Calu3 (cell line): ENCODE measurements around the gene PIEZO2. TPM values are rescaled to one million over a fixed set of nuclear protein-coding genes. Genes with fewer than 3 reads are reported as not detected.

Experiments
- BruUV-seq: library from RNA; stranded (reverse); fragments of 400-500 nt; replicated peaks from 2 replicates; lab custom pipeline; 2021; lab: Mats Ljungman, UMichigan
- CTCF ChIA-PET: fragments of 300-600 bp; sonication (Branson Sonifier 250); formaldehyde crosslinking; loops from one replicate; lab custom pipeline; 2022; ENCODE audit warnings: antibody characterized with exemption; lab: Charles Lee
- DNase-seq: peaks from one replicate; pipeline ENCODE4 v3.0.0; 2022
- H3K27ac Mint-ChIP-seq: one replicate; pipeline ENCODE4 v1.8.0; 2022; ENCODE audit warnings: mixed read lengths; ENCODE audit not compliant: unreplicated experiment
- H3K27me3 Mint-ChIP-seq: one replicate; pipeline ENCODE4 v1.8.0; 2022; ENCODE audit warnings: mixed read lengths; ENCODE audit not compliant: unreplicated experiment
- H3K36me3 Mint-ChIP-seq: one replicate; pipeline ENCODE4 v1.8.0; 2022; ENCODE audit warnings: mild to moderate bottlenecking, moderate library complexity, mixed read lengths; ENCODE audit not compliant: insufficient read depth, unreplicated experiment
- H3K4me1 Mint-ChIP-seq: one replicate; pipeline ENCODE4 v1.8.0; 2022; ENCODE audit warnings: mild to moderate bottlenecking, low read depth, mixed read lengths; ENCODE audit not compliant: unreplicated experiment
- H3K4me3 Mint-ChIP-seq: one replicate; pipeline ENCODE4 v1.8.0; 2022; ENCODE audit warnings: mild to moderate bottlenecking, low read depth, moderate library complexity, mixed read lengths; ENCODE audit not compliant: unreplicated experiment
- H3K9me3 Mint-ChIP-seq: one replicate; pipeline ENCODE4 v1.8.0; 2022; ENCODE audit warnings: low read depth, mixed read lengths; ENCODE audit not compliant: unreplicated experiment
- intact Hi-C: fragments of 100-400 bp; cut with micrococcal nuclease; formaldehyde crosslinking; loops from one replicate; pipeline ENCODE4 v1.10.0; 2022; ENCODE audit not compliant: unreplicated experiment
- total RNA-seq: library from RNA; stranded (reverse); gene quantifications from 2 replicates; pipeline ENCODE4 v1.2.3, GENCODE V29; 2022
- TF ChIP-seq, protein P1 (sequence below): fragments of 200-600 bp; IDR thresholded peaks from one replicate; pipeline ENCODE4 v1.8.0; 2022; ENCODE audit warnings: antibody characterized with exemption; ENCODE audit not compliant: unreplicated experiment

PIEZO2 gene
- total RNA-seq, 1 experiment from 2014 or later = 0.24 TPM

DNA sequence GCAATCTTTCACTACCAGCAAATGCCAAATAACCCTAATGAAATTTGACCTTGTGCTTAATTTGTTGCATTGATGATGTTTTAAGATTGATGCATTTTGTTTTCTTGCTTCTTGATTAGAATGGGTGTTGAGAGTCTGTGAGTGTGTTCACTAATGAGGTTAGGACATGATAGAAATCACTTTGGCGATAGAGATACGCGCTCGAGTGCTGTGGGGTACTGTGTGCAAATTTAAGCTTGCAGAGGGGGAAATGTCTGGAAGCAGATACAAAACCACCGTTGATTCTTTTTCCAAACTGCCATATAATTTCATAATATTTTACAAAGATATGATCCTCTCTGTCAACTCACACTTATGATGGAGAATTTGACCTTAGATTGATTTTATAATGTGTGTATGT lies 200.9 kb downstream of the PIEZO2 start:
- peaks cover 20% of the 10 kb centered on the region for H3K4me1 Mint-ChIP-seq
- no peak overlapping the region for H3K27ac Mint-ChIP-seq
- CTCF ChIA-PET = no interaction called here
- no peaks in the 10 kb centered on the region for H3K27me3 Mint-ChIP-seq
- BruUV-seq = no TSS peak
- peaks cover 8% of the 10 kb centered on the region for H3K36me3 Mint-ChIP-seq
- TF ChIP-seq, protein P1, sequence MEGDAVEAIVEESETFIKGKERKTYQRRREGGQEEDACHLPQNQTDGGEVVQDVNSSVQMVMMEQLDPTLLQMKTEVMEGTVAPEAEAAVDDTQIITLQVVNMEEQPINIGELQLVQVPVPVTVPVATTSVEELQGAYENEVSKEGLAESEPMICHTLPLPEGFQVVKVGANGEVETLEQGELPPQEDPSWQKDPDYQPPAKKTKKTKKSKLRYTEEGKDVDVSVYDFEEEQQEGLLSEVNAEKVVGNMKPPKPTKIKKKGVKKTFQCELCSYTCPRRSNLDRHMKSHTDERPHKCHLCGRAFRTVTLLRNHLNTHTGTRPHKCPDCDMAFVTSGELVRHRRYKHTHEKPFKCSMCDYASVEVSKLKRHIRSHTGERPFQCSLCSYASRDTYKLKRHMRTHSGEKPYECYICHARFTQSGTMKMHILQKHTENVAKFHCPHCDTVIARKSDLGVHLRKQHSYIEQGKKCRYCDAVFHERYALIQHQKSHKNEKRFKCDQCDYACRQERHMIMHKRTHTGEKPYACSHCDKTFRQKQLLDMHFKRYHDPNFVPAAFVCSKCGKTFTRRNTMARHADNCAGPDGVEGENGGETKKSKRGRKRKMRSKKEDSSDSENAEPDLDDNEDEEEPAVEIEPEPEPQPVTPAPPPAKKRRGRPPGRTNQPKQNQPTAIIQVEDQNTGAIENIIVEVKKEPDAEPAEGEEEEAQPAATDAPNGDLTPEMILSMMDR = no peak
- no peak for DNase-seq
- intact Hi-C loops = no loop called here
- H3K9me3 Mint-ChIP-seq = peaks cover 11% of the 10 kb centered on the region
- no peak overlapping the region for H3K4me3 Mint-ChIP-seq

DNA sequence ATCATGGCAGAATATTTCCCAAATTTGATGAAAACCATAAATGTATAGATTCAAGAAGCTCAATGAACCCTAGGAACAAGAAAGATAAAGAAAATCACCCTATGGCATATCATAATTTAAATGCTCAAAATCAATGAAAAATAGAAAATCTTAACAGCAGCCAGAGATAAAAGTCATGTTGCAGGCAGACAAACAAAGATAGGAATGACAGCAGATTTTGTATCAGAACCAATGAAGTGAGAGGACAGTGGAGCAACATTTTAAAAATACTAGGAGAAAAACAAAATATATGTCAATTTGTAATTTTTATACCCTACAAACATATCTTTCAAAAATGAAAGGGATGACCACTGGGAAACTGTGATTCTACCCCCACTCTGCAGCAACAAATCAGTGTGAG lies 203.3 kb downstream of the PIEZO2 start:
- peaks cover 12% of the 10 kb centered on the region for H3K9me3 Mint-ChIP-seq
- BruUV-seq = no TSS peak
- no peak overlapping the region for H3K4me3 Mint-ChIP-seq

DNA sequence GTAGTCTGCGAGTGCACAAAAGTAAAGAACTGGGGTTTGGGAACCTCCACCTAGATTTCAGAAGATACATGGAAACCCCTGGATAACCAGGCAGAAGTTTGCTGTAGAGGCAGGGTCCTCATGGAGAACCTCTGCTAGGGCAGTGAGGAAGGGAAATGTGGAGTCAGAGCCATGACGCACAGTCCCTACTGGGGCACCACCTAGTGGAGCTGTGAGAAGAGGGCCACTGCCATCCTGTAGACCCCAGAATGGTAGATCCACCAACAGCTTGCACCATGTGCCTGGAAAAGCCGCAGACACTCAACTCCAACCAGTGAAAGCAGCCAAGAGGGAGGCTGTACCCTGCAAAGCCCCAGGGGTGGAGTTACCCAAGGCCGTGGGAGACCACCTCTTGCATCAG lies 206.4 kb downstream of the PIEZO2 start:
- peaks cover 12% of the 10 kb centered on the region for H3K9me3 Mint-ChIP-seq
- BruUV-seq = no TSS peak
- no peaks in the 10 kb centered on the region for H3K36me3 Mint-ChIP-seq
- no peaks in the 10 kb centered on the region for H3K27me3 Mint-ChIP-seq
- no peaks in the 10 kb centered on the region for H3K4me1 Mint-ChIP-seq
- intact Hi-C loops = no loop called here
- H3K4me3 Mint-ChIP-seq = no peak overlapping the region
- TF ChIP-seq, protein P1 = no peak
- DNase-seq = no peak
- no peak overlapping the region for H3K27ac Mint-ChIP-seq
- CTCF ChIA-PET = no interaction called here

More for the DNA sequence above, 203.3 kb downstream of the PIEZO2 start:
- H3K27me3 Mint-ChIP-seq = no peaks in the 10 kb centered on the region
- CTCF ChIA-PET = interaction anchor here (0.8 kb wide), 1 partner anchor 222 kb away, joined by 5 read pairs; no protein-coding TSS in a partner anchor
- peaks cover 11% of the 10 kb centered on the region for H3K4me1 Mint-ChIP-seq
- DNase-seq = no peak
- TF ChIP-seq, protein P1 = no peak
- intact Hi-C loops = no loop called here
- peaks cover 3% of the 10 kb centered on the region for H3K36me3 Mint-ChIP-seq
- H3K27ac Mint-ChIP-seq = no peak overlapping the region

DNA sequence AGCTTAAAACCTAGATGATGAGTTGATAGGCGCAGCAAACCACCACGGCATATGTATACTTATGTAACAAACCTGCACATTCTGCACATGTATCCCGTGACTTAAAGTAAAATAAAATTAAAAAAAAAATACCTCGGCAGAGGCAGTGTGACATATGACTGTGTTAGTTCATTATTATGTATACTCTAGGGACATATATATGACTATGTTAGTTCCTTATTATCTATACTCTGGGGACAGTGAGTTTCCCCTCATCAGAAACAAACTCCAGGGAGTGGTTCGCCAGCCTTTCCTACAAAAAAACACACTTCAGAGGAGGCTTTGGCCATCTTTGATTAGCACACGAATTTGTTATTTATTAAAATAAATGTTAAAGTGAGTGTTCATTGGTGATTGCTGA lies 209.5 kb downstream of the PIEZO2 start:
- no peak overlapping the region for H3K27ac Mint-ChIP-seq
- CTCF ChIA-PET = no interaction called here

More for the DNA sequence above, 209.5 kb downstream of the PIEZO2 start:
- Mint-ChIP-seq H3K4me3 (no peak overlapping the region), H3K9me3 (peaks cover 6% of the 10 kb centered on the region), H3K27me3 (no peaks in the 10 kb centered on the region), H3K36me3 (no peaks in the 10 kb centered on the region), H3K4me1 (no peaks in the 10 kb centered on the region)
- intact Hi-C loops = no loop called here
- TF ChIP-seq, protein P1 = no peak
- DNase-seq = no peak
- BruUV-seq = no TSS peak
